Choroid plexus epithelial cell (primary cell): ENCODE data around the gene MAD2L2.

Experiments
- DNase-seq: peaks from one replicate; pipeline ENCODE4 v3.0.0-alpha.2; 2010; ENCODE audit warnings: low read depth
- H3K4me3 ChIP-seq: 2 replicates; pipeline ENCODE4 v1.5.1; 2011; ENCODE audit warnings: low read depth, mild to moderate bottlenecking, control low read depth, low read length, moderate library complexity
- CTCF ChIP-seq: conservative IDR thresholded peaks from 2 replicates; pipeline ENCODE4 v1.5.1; 2011; ENCODE audit warnings: low read depth, mild to moderate bottlenecking, control low read depth, inconsistent platforms, low read length, moderate library complexity

MAD2L2 gene

GRCh38 chr1:11701551-11701961 lies 20.6 kb upstream of the MAD2L2 start:
- no peak for DNase-seq
- TF ChIP-seq CTCF: no peak
- H3K4me3 ChIP-seq: no peak overlapping the region

- no peak for DNase-seq
- TF ChIP-seq CTCF: no peak
- no peak overlapping the region for H3K4me3 ChIP-seq
Measured at GRCh38 chr1:11700601-11701467, 19.9 kb upstream of the MAD2L2 start.

- TF ChIP-seq CTCF: no peak
- DNase-seq: no peak
- H3K4me3 ChIP-seq: no peak overlapping the region
Measured at GRCh38 chr1:11697893-11698210, 16.9 kb upstream of the MAD2L2 start.

GRCh38 chr1:11697188-11697892 lies 16.4 kb upstream of the MAD2L2 start:
- H3K4me3 ChIP-seq: no peak overlapping the region
- no peak for TF ChIP-seq CTCF
- DNase-seq: no peak

GRCh38 chr1:11695861-11696260 lies 14.9 kb upstream of the MAD2L2 start:
- TF ChIP-seq CTCF: no peak
- H3K4me3 ChIP-seq: no peak overlapping the region
- no peak for DNase-seq

- no peak overlapping the region for H3K4me3 ChIP-seq
- TF ChIP-seq CTCF: no peak
- DNase-seq: no peak
Measured at GRCh38 chr1:11693917-11694316, 13.0 kb upstream of the MAD2L2 start.
